Right hindlimb (tissue), 1 donor: ENCODE measurements around the gene ELMOD3.
"Not testable (repeated sequence)": the region's sequence is repeated elsewhere in the genome, so short reads cannot be mapped to it uniquely, and the experiment has no call there.

Experiments used
- DNase-seq: peaks from one replicate; pipeline ENCODE4 v3.0.0-alpha.2; 2018

ELMOD3 gene

DNA sequence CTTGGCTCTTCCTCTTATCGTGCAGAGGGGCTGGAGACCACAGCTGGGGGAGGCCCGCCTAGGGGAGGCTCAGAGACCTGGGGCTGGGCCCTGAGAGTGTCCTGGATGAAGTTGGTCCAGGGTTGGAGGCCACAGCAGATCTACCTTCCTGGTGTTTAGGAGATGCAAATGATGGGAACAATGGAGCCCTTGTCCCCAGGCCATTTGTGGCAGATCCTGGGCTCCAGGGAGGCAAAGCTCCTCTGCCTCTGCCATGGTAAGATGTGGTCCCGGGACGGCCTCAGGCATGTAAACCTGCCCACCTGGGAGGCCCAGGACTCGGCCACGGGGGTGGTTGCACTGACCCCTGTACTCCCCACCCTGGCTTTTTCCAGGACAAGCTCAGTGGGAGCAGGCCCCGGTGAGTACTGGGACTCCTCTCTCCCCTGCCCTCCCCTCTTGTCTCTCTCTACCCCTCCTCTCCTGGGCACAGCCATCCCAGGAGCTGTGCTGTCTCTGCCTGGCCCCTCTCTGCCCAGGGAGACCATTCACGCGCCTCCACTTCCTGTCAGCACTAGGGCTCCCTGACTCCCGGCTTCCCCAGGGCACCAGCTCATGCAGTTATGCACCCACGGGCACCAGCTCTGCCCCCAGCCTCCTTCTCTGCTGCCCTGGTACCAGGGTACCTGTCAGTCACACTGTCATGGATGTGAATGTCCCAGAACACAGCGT, 74.8 kb downstream of the ELMOD3 start:
- no peak for DNase-seq

DNA sequence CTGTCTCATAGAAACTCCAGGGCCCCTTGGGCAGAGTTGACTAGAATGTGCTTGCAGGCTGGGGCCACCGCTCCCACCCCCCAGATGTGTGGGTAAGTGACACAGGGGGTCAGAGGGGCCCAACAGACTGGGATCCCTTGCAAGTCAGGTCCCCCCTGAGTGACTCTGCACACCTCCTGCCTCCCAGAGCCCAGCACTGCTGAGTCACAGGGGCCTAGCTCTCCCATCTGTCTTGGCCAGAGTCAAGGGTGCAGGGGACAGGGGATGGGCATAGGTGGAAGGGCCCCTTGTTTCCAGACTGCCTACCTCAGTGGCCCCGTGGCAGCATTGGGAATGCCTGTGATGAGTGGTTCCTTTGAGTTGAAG, 75.3 kb downstream of the ELMOD3 start:
- no peak for DNase-seq

DNA sequence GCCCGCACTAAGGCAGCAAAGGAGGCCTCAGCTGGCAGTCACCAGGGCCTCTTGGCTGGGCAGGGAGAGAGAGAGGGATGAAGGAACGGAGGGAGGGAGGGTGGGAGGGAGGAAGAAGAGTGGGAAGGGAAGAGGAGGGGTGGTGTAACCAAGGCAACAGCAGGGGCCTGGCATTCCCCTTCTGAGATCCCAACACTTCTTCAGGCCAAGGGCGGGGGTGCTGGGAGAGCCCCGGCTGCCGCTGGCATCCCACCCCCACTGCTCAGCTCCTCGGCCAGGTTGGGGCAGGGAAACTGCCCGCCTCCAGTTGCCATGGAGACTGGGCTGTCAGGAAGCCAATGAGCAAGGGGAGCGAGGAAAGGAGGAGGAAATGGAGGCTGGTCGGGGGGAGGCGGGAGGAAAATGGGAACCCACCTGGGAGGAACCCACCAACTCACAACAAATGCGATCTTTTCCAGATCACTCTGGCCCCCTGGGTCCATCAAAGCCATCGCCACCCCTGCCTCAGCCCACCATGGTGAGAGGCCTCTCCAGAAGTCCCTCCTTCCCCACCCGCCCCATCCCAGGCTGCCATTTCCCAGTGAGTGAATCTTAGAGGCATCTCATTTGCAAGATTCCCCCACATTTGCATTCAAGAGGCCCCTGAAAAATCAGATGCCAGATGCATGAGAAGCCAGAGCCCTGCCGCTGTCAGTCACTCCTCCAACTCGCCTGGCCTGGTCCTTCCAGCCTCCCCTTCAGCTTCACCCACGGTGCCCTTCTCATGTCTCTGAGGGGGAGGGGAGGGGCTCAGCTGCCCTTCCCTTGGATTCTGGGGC, 76.4 kb downstream of the ELMOD3 start:
- DNase-seq: peak; percentile 89

DNA sequence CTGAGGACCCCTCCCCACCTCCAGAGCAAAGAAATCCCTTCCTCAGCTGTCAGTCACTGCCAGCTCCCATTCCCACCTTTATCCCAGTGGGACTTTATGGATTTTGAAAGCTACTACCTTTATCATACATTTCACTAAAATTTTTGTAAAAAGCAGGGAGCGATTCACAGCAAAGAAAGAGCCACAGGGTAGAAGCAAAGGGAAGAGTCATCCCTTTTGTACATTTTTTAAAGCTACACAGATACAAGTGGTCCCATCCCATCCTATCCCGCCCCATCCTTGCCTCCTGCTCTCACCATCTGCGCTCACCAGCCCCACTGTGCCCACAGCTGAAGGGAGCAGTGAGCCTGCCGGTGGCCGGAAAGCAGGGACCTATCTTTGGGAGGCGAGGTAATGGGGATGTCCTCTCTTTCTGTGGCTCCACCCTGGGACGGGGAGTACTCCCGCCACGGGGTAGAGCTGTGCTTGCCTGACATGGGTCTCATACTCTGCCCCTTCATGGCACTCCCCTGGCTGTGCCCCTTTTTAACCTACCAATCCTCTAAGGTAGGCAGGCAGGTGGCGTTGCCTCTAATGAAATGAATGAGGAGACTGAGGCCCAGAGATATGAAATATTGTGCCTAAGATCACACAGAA, 77.1 kb downstream of the ELMOD3 start:
- no peak for DNase-seq

DNA sequence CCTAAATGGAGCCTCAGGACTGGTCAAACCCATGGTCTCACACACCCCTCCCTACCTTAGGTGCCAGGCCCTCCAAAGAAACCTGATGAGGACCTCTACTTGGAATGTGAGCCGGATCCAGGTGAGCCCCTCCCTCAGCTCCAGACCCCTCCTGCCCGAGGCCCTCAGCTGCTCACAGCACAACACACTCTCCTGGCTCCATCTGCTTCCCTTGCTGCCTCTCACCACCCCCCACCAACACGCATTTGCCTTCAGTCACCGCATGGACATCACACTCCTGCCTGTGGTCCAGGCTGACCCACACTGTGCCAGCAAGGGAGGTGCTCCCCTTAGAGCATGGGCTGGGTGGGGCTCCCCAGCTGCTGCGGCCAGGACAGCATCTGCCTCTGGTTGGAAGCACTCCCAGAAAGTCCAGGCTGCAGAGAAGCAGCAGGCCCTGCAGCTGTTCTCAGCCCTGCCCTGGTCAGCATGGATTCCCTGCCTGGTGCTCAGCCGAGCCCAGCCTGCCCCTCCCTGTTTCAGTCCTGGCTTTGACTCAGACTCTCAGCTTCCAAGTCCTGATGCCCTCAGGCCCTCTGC, 79.0 kb downstream of the ELMOD3 start:
- DNase-seq: peak; percentile 94

DNA sequence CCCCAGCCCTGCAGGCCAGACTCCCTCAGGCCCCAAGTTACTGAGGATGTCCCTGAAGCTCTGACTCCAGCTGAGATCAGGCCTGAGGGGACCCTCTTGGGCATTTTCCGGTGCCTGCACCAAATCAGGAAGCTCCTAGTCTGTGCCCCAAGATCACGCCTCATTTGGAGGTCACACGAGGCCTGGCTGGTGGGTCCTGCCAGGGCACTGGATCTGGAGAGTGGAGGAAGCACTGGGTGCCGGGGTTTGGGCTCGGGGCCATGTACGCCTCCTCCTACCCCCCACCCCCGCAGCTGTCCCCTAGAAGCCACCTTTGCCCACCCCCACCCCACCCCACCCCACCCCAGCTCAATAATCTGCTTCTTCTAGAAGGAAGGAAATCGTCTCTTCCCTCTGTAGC, 80.1 kb downstream of the ELMOD3 start:
- DNase-seq: no peak

DNA sequence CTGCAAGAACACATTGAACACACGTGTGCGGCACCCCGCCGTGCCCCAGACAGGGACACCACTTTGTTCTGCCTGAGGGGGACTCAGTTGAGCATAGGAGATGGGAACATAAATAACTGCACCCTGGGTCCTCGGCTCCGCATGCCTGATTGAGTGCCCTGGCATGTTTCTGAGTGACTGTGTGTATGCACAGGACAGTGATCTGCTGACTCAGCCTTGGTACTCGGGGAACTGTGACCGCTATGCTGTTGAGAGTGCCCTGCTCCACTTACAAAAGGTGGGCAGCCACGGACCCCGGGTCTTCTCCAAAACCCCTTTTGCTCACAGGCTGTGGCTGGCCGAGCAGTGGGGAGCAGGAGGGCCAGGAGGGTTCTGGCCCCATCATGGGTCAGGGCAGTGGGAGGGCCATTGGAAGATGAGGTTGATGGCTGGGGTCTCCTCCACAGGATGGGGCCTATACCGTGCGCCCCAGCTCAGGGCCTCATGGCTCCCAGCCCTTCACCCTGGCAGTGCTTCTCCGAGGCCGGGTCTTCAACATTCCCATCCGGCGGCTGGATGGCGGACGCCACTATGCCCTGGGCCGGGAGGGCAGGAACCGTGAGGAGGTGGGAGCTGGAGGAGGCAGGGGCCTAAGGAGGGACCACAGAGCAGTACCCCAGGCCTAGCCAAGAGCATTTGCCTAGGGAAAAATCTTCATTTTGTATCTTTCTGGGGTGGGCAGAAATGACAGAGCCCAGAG, 80.8 kb downstream of the ELMOD3 start:
- DNase-seq: no peak

DNA sequence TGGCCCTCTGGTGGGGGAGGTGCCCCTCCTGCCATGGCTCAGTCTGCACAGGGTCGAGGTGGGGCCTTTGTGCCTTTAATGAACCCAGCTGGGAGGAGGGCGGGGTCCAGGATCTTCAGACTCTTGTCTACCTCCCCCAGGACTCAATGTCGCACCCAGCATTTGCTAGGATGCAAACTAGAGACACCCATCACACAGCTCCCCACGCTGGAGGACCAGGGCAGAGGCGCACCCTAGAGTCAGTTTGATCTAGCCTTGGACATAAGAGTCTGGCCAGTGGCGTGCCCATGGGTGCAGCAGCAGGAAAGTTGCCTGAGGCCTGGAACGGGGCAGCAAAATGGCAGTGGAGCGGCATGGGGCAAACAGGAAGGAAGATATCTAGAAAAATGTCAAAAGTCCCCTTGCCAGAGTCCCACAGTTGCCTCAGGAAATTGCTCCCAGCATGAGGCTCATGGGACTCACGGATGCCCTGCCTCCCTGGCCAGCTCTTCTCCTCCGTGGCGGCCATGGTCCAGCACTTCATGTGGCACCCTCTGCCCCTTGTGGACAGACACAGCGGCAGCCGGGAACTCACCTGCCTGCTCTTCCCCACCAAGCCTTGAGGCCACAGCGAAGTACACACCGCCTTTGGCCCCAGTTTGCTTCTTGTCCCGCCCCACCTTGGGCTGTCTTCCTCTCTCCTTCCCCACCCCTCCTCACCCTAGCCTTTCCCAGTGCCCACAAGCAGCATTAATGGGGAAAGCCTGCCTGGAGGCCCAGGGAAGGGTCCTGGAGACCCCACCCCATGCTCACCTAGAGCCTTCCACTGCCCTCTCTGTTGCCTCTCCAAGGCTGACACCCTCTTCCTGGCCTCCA, 81.6 kb downstream of the ELMOD3 start:
- no peak for DNase-seq

DNA sequence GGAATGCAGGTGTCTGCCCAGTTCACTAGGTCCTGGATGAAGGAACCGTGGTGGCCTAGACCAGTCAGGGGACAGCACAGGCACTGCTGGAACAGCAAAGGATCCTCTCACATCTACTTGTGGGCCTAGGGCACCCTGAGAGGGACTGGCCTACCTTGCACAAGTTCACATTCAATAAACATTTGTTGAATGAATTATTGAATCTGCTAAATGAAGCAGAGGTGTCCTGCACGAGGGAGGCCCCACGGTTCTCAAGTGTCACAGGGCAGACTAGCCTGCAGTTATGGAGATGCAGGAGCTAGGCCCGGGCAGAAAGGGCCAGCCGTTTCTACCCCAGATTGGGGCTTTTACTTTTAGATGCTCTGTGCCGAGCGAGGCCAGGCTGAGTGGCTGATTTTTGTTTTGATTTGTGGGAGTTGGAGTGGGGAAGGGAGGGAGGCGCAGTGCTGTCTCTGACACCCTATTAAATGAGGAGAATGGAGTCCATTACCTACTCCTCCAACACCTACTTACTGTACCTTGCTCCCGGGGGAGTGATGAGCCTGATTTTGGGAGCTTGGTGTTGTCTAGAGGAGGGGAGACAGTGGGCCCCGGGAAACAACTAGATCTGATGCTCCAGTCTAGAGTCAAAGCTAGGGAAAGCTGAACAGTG, 82.4 kb downstream of the ELMOD3 start:
- DNase-seq: no peak

DNA sequence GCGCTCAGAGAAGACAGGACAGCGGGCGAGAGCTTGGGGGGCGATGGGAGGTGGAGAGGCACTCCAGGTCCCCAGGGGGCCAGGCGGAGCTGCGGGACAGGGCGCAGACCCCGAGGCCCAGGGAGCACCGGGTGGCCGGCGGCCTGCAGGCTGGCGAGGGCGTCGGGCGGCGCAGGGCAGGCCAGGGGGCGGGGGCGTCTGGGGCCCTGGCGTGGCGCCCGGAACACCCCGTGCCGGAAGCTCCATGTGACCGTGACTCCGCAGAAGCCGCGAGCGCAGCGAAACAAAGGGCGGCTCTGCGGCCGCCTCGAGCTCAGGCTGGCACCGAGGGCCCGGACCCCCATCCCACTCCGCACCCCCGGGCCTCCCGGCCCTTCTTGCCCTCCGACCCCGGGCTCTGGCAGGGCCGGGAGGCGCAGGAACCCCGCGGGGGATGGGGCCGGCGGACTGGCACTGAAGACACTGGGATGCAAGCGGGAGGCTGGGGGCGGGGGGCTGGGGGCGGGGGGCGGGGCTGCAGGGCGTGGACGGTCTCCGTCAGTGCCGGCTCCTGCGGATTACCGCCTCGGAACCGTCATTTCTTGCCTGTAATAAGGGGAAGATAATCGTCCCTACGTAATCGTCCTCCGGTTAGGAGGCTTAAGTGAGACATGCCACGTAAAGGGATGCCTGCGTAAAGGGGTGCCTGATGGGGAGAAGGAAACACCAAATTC, 83.1 kb downstream of the ELMOD3 start:
- DNase-seq: peak; percentile 90

DNA sequence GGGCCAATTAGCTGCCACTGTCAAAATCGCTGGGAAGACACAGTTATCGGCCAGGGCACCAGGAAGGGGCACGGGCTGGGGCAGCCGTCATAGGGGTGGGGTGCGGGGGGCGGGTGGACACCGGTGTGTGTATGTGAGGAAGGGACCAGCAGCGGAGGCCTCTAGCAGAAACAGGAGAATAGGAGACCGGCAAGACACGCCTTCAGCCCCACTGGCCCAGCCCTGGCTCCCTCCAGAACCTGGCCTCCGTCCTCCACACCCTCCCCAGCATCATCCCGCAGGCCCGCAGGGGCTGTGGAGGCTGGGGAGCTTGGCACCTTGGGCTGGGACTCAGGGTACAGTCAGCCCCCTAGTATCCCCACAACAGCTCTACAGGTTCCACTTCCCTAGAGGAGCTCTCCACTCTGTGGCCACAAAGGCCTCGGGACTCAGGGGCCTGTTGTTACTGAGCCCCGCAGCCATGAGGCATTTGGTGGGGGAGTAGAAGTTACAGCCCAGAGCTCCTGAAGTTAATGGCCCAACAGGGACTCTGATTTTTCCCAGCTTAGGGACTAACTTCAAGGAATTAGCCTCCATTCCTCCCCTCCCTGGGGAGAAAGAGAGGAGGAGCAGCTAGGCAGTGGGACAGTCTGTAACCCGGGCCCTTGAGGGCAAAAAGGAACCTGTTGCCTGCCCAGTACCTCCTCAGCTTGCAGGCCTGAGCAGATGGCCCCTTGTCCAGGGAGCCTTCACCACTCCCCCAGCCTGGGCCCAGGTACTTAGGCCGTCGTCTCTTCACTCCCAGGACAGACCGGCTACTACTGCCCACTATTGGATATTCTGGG, 83.8 kb downstream of the ELMOD3 start:
- peak; percentile 52 for DNase-seq

DNA sequence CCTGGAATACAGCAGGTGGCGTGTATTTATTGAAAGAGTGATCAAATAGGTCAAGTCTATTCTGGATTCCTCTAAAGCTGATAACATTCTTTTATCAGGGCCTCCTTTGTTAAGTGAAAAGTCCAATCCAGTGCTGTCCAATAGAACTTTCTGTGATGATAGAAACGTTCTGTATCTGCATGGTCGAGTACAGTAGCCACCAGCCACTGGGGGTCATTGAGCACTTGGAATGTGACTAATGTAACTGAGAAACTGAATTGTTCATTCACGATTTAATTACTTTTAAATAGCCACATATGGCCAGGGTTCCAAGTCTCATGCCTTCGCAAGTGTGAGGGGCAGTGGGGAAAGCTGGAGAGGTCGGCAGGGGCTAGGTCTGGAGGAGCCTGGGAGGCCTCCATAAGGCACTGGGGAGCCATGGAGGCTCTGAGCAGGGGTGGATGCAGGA, 84.5 kb downstream of the ELMOD3 start:
- no peak for DNase-seq

DNA sequence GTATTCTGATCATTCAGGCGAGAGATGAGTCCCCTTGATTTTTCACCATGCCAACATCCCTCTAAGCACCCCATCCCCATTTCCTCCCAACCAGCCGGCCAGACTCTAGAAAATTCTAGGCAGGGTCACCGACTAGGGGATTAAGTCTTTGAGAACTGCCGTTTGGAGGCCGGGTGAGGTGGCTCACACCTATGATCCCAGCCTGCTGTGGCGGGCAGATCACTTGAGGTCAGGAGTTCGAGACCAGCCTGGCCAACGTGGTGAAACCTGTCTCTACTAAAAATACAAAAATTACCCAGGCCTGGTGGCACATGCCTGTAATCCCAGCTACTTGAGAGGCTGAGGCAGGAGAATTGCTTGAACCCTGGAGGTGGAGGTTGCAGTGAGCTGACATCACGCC, 85.0 kb downstream of the ELMOD3 start:
- DNase-seq: not testable (repeated sequence)

DNA sequence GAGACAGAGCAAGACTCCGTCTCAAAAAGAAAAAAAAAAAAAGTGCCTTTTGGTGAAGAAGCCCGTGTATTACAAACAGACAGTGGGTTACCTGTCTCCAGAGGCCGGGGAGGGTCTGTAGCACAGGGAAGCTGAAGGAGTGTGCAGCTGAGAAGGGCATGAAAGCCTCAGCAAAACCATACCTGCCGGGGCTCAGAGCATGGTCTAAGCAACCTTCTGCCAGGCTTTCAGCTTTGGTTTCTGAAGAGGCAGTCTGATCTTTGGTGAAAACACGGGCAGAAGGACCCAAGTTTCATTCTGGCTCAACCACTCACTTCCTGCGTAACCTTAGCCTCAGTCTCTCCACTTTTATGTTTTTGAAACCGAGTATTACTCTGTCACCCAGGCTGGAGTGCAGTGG, 85.4 kb downstream of the ELMOD3 start:
- no peak for DNase-seq

DNA sequence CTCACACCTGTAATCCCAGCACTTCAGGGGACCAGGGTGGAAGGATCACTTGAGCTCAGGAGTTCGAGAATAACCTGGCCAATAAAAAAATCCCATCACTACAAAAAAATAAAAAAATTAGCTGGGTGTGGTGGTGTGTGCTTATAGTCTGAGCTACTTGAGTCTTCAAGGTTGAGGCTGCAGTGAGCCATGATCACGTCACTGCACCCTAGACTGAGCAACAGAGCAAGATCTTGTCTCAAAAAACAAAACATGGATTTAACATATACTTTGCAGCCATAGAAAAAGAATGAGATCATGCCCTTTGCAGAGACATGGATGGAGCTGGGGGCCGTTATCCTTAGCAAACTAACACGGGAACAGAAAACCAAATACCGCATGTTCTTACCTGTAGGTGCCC, 86.2 kb downstream of the ELMOD3 start:
- DNase-seq: no peak
